ENCODE measurements around the gene MMP2.

Gene MMP2

GRCh38 chr16:55500530-55501011, 21.6 kb downstream of the MMP2 start:
- ChIA-PET CTCF (interaction anchor here (0.6 to 4.5 kb wide), 9 partner anchors 10 to 1271 kb away, joined by 3 to 35 read pairs (median 3); no protein-coding TSS in a partner anchor), POLR2A (interaction anchor here (0.6 to 0.8 kb wide), 3 partner anchors 13 to 187 kb away, joined by 3 to 7 read pairs (median 4); no protein-coding TSS in a partner anchor)
- Histone ChIP-seq H3K4me1 (ENCODE audit: control insufficient read depth, insufficient read depth, low read length) (peaks cover 20% of the 10 kb centered on the region), H3K4me3 (ENCODE audit: low read depth, low read length) (no peak overlapping the region), H3K36me3 (ENCODE audit: control insufficient read depth in 2 of 2, insufficient read depth in 1 of 2, low read length in 2 of 2) (peaks cover 0 to 33% of the 10 kb centered on the region in 2 experiments; a peak in 1 of 3 replicates), H3K9me3 (ENCODE audit: control insufficient read depth, insufficient read depth, low read depth, low read length) (no peaks in the 10 kb centered on the region), H3K27ac (ENCODE audit: extremely low read depth, low read depth, low read length) (peak overlapping the region; percentile 17; the same call in 1 of the 2 replicates)
- TF ChIP-seq HOXD13 (CRISPR knock-in tag; IDR thresholded peaks at IDR 0.05; ENCODE audit: borderline replicate concordance), result no peak
- no peak for TF ChIP-seq RBAK (tag by site-specific recombination; IDR thresholded peaks at IDR 0.05)
- TF ChIP-seq AEBP2 (tag by site-specific recombination; IDR thresholded peaks at IDR 0.05; ENCODE audit: borderline replicate concordance), result no peak
- peak; percentile 74; the same call in 1 of the 2 replicates for TF ChIP-seq ZSCAN4 (tag by site-specific recombination; IDR thresholded peaks at IDR 0.05)
- TF ChIP-seq ZNF404 (tag by site-specific recombination; IDR thresholded peaks at IDR 0.05), result no peak
- no peak for TF ChIP-seq YY2 (tag by site-specific recombination; IDR thresholded peaks at IDR 0.05)

GRCh38 chr16:55501549-55502322, 22.7 kb downstream of the MMP2 start:
- H3K4me1 ChIP-seq (ENCODE audit: control insufficient read depth, insufficient read depth, low read length), result peaks cover 15% of the 10 kb centered on the region
- H3K4me3 ChIP-seq (ENCODE audit: low read depth, low read length), result no peak overlapping the region
- ChIA-PET CTCF (interaction anchor here (0.7 to 4.5 kb wide), 13 partner anchors 11 to 200 kb away, joined by 3 to 35 read pairs (median 5); no protein-coding TSS in a partner anchor), POLR2A (no interaction called here)
- H3K27ac ChIP-seq (ENCODE audit: extremely low read depth, low read depth, low read length), result no peak overlapping the region
- TF ChIP-seq SP3 (tag by site-specific recombination; IDR thresholded peaks at IDR 0.05) (no peak), ZXDB (tag by site-specific recombination; IDR thresholded peaks at IDR 0.05) (no peak), ZFHX2 (tag by site-specific recombination; conservative IDR thresholded peaks at IDR 0.05) (no peak), ZNF266 (tag by site-specific recombination; IDR thresholded peaks at IDR 0.05; ENCODE audit: low read depth) (no peak), ZNF488 (tag by site-specific recombination; IDR thresholded peaks at IDR 0.05) (no peak)
- H3K36me3 ChIP-seq (ENCODE audit: control insufficient read depth in 2 of 2, insufficient read depth in 1 of 2, low read length in 2 of 2), result peaks cover 0 to 32% of the 10 kb centered on the region in 2 experiments; a peak in 1 of 3 replicates
- no peaks in the 10 kb centered on the region for H3K9me3 ChIP-seq (ENCODE audit: control insufficient read depth, insufficient read depth, low read depth, low read length)

GRCh38 chr16:55502801-55503366, 23.9 kb downstream of the MMP2 start:
- Histone ChIP-seq H3K4me3 (ENCODE audit: low read depth, low read length) (no peak overlapping the region), H3K27ac (ENCODE audit: extremely low read depth, low read depth, low read length) (peak overlapping the region; percentile 19; the same call in 1 of the 2 replicates), H3K36me3 (ENCODE audit: control insufficient read depth in 2 of 2, insufficient read depth in 1 of 2, low read length in 2 of 2) (peaks cover 0 to 25% of the 10 kb centered on the region in 2 experiments; a peak in 1 of 3 replicates), H3K4me1 (ENCODE audit: control insufficient read depth, insufficient read depth, low read length) (peaks cover 15% of the 10 kb centered on the region), H3K9me3 (ENCODE audit: control insufficient read depth, insufficient read depth, low read depth, low read length) (no peaks in the 10 kb centered on the region)
- ChIA-PET POLR2A (interaction anchor here (0.7 kb wide), 1 partner anchor 338 kb away, joined by 3 read pairs; no protein-coding TSS in a partner anchor), CTCF (interaction anchor here (0.7 to 4.5 kb wide), 7 partner anchors 15 to 266 kb away, joined by 3 to 35 read pairs (median 5); no protein-coding TSS in a partner anchor)
- TF ChIP-seq ZXDB (tag by site-specific recombination; IDR thresholded peaks at IDR 0.05) (0 out of 2 replicates have a peak, but pooled peaks have one; percentile 13), ZBTB20 (tag by site-specific recombination; IDR thresholded peaks at IDR 0.05) (peak; percentile 51), BCL11B (tag by site-specific recombination; IDR thresholded peaks at IDR 0.05; ENCODE audit: low read depth) (no peak), ZBTB17 (tag by site-specific recombination; IDR thresholded peaks at IDR 0.05) (peak; percentile 72), SP7 (tag by site-specific recombination; IDR thresholded peaks at IDR 0.05) (peak; percentile 28), ZNF423 (tag by site-specific recombination; IDR thresholded peaks at IDR 0.05) (no peak), SP3 (tag by site-specific recombination; IDR thresholded peaks at IDR 0.05) (no peak), ZNF433 (tag by site-specific recombination; IDR thresholded peaks at IDR 0.05; ENCODE audit: low read depth) (no peak), HIC1 (tag by site-specific recombination; IDR thresholded peaks at IDR 0.05) (0 out of 2 replicates have a peak, but pooled peaks have one; percentile 9), ZNF138 (tag by site-specific recombination; IDR thresholded peaks at IDR 0.05; ENCODE audit: borderline replicate concordance) (no peak), ZNF335 (tag by site-specific recombination; conservative IDR thresholded peaks at IDR 0.05) (no peak), GLIS1 (tag by site-specific recombination; IDR thresholded peaks at IDR 0.05) (peak; percentile 53), FEZF1 (tag by site-specific recombination; IDR thresholded peaks at IDR 0.05) (peak; percentile 30; the same call in 1 of the 2 replicates), OSR2 (tag by site-specific recombination; IDR thresholded peaks at IDR 0.05) (peak; percentile 89)

Data from HEK293 (cell line).